Non-pigmented ciliary epithelial cell (primary cell): ENCODE measurements around the gene LCE3D.
"Not testable (repeated sequence)": the region's sequence is repeated elsewhere in the genome, so short reads cannot be mapped to it uniquely, and the experiment has no call there.

Experiments
- DNase-seq: peaks from one replicate; pipeline ENCODE4 v3.0.0-alpha.2; 2010; ENCODE audit warnings: low read depth

Gene LCE3D, protein sequence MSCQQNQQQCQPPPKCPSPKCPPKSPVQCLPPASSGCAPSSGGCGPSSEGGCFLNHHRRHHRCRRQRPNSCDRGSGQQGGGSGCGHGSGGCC

DNA sequence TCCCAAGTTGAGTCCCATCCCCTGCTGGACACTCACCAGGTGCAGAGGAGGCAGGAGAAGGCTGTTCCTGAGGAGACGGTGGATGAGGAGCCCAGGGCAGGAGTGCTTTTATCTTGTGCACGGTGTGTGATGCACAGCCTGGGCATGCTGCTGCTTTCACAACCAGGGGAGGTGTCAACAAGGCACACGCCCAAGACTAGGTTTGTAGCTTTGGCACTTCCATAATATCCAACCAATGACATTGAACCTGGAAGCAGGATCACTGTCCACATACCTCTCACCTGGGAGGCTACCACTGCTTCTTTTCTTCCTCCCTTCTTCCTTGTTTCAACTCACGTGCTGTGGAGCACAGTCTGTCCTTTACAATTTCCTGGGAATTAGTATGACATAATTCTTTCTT lies at the start of gene LCE3D:
LCE3D (minus strand) TSS at position 84 of the 400 bp plus-strand sequence. CDS start 580 bp downstream, outside the sequence.
- DNase-seq: no peak

DNA sequence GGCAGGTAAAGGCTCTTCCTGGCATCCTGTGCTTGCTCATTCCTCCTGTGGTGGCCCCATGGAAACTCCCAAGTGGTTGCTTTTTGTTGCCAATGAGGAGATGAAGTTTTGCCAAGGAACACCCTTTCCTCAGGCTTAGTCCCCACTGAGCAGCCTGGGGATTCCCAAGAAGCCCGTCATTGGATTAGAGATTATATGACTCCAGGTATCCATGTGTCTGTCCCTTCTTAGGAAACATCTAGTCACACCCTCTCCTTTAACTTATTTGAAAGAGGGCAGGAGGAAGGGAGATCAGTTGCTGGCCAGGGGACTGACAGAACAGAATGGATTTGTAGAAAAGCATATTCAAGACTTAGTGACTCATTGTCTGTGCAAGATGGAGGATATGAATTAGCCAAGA lies 46.4 kb upstream of the LCE3D start:
- DNase-seq: no peak

DNA sequence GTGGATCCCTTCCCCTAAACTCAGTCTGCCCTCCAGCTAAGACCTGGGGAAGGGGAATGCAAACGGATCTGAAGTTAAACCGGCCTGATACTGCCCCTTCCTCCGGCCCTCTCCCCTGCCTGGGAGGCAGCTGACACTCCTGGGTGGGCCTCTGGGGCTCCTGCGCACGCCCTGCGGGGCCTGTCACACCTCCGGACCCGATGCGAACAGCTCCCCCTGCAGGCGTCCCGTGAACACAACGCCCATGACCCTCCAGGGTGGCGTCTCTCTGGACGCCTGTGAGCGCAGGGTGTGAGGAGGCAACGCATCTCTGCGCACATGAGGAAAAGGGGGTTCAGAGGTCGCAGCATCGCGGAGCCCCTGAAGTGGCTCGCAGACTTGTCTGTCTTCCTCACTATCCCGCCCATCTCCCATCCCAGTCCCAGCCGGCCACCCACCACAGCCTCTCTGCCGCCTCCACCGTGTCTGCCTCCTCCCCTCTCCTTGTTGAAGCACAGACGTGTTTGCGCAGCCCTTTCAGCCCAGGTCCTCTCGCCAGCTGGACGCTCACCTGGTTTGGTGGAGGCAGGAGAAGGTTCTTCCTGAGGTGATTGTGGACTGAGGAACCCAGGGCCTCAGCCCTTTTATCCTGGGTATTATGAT lies 43.0 kb upstream of the LCE3D start:
- no peak for DNase-seq

DNA sequence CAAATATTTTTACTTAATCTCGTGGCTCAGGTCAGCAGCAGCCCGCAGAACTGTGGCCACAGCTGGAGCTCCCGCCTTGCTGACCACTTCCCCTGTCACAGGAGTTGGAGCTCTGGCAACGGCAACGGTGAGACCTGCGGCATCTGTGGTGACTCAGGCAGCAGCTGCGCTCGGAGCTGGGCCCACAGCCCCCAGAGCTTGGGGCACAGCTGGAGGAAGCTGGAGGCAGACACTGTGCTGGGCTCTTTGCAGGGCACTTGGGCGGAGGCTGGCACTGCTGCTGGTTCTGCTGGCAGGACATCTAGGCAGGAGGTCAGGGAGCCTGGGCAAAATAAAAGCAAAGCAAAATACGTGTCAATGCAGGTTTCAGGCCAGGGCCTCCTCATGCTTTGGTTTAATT lies 42.5 kb upstream of the LCE3D start, which contains the start of gene LCE3A:
LCE3A (minus strand) TSS at position 301 of the 400 bp plus-strand sequence; CDS start at position 301, 0 bp downstream.
- no peak for DNase-seq

DNA sequence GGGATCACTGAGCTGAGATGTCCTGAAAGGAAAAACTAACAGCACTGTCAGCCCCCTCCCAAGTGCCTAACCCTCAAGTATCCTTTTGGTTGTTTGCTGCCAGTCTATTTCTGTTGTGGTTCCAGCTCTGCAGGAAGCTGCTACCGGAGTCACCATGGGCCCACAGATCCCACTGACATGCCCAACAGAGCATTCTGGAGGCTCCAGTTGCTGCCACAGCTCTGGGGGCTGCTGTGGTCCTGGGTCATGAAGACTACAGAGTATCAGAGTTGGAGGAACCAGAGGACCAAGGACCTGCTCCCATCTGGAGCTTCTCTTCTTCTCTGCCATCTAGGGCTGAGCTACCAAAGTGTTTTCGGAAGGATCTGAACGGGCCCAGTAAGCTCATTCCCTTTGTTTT lies 41.7 kb upstream of the LCE3D start:
- no peak for DNase-seq

DNA sequence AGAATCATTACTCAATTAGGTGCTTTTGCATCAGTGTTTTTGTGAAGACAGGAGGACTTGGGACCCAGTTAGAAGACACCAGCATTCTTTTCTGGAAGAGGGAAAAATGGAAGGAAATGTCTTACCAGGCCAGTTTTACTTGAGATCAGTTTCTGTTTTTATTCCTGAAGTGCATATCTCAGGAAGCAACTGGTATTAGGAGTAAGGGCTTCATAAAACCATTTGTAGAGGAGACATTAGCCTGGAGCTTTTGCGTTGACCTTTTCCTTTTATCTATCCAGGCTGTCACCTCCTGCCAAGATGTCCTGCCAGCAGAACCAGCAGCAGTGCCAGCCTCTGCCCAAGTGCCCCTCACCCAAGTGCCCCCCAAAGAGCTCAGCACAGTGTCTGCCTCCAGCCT lies 33.2 kb upstream of the LCE3D start, which contains the start of gene LCE3B:
LCE3B (plus strand) TSS at position 301 of the 400 bp plus-strand sequence; CDS start at position 301, 0 bp downstream.
- no peak for DNase-seq

DNA sequence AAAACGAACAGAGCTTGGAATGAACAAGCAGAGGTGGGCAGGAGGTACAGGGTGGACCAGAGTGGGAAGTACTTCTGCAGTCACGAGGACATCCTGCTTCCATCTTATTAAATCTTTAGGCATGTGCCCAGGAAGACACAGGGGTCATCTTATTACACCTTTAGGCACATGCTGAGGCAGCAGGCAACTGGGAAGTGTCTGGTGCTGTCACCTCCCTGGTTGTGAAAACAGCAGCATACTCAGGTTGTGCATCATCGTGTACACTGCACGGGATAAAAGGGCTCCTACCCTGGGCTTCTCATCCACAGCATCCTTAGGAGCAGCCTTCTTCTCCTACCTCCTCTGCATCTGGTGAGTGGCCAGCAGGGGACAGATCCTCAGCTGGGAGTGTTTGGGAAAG lies 19.6 kb upstream of the LCE3D start, which contains the start of gene LCE3C:
LCE3C (plus strand) TSS at position 301 of the 400 bp plus-strand sequence. CDS start 498 bp downstream, outside the sequence.
- DNase-seq: no peak

DNA sequence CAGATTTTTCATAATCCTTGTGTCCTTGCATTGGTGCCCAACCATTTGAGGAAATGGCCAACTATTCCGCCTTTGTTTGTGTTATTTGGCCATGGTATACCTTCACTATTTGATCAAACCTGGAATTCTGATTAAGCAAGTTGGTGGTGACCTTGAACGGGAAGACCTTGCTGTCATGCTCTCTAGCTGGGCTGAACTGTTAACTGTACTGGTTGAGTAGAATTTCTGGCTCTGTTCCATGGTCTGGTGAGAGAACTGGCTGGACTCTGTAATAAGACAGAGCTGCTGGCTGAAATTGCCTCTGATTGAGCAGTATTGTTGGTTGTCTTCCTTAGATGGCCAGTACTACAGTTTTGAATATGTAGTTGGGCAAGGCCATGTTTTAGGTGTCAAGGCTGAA lies 16.7 kb upstream of the LCE3D start:
- DNase-seq: no peak

DNA sequence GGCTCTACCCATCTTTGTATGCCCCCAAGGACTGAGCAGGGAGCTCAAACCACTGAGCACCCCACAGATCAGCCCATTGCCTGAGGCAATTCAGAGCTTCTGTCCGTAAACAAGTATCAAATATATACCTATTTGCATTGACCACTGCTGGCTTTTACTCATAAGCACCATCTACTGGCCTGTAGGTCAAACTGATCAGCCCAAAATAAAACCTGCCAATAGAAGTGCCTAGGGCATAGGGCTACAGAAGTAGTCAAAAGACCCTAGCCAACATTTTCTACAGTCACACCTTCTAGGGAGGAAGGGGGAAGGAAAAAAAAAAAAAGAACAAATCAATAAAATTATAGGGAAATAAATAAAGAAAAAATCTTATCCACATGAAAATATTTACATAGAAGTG lies 5.3 kb upstream of the LCE3D start:
- DNase-seq: no peak

DNA sequence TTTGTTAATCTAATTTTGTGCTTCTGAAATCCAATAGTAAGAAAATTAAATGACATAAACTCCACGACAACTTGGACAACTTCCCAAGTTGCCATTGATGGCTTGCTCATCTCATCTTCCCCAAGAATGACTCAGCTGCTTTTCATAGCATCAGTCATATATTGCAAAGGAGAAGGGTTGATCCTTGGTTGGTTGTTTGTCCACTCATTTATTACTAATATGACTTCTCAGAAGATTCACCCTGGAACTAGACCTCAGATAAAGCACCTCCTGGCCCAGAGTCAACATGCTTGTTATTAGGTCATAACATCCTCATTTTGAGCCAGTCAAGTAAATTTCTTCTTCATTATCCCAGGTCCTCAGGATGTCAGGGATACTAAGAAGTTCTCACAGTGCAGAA lies 2.3 kb upstream of the LCE3D start:
- DNase-seq: no peak

DNA sequence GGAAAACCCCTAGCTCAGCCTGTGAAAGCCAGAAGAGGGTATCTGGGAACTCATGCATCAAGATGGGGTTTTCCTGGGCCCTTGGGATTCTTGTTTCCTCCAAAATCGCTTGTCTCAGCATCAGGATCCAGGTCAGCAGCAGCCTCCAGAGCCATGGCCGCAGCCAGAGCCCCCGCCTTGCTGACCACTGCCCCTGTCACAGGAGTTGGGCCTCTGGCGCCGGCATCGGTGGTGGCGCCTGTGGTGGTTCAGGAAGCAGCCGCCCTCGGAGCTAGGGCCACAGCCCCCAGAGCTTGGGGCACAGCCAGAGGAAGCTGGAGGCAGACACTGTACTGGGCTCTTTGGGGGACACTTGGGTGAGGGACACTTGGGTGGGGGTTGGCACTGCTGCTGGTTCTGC lies 790 bp downstream of the LCE3D start:
- DNase-seq: not testable (repeated sequence)

DNA sequence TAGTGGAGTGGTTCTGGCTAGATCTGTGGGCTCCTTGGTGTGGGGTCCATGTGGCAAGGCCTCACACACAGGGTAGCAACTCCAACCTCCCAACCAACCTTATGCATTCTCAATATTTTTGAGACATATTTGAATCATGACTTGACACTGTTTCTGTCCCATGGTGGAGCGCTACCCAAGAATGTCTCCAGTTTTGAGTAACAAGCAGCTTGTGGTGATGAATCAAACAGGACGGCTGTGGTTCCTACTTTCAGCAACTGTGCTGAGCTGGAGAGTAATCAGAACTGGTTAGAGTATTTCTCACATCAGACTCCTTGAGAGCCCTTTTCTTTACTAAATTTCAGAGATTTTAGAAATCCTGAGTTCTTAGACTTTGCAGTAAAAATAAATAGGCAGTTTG lies 3.1 kb downstream of the LCE3D start:
- DNase-seq: no peak

DNA sequence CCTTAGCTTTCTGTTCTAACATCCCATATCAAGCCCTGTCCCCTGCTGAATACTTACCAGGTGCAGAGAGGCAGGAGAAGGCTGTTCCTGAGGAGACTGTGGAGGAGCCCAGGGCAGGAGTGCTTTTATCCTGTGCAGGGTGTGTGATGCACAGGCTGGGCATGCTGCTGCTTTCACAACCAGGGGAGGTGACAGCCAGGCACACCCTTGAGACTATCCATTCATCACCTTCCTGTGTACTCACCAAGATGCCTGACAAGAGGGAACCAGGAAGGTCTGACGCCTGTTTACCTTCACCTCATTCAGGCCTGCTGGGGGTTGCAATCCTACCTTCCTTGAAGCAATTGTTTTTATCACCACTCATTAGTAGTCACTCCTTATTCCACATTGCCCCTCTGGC lies 13.6 kb downstream of the LCE3D start, which contains the start of gene LCE3E:
LCE3E (minus strand) TSS at position 100 of the 400 bp plus-strand sequence. CDS start 572 bp downstream, outside the sequence.
- DNase-seq: no peak

DNA sequence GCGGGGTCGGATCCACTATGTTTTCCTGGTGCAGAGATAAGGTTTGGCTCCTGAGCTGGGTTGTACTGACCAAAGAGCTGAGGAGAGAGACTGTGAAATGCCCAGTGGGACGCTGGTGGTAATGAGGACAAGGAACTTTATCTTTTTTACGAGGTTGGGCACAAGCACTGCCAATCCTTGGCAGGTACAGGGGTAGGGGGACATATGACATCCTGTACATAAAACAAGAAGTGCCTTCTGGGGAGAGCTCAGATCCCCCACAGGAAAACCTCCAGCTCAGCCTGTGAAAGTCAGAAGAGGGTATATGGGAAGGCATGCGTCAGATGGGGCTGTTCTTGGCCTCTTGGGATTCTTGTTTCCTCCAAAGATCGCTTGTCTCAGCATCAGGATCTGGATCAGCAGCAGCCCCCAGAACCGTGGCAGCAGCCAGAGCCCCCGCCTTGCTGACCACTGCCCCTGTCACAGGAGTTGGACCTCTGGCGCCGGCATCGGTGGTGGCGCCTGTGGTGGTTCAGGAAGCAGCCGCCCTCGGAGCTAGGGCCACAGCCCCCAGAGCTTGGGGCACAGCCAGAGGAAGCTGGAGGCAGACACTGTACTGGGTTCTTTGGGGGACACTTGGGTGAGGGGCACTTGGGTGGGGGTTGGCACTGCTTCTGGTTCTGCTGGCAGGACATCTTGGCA lies 14.6 kb downstream of the LCE3D start:
- DNase-seq: no peak

DNA sequence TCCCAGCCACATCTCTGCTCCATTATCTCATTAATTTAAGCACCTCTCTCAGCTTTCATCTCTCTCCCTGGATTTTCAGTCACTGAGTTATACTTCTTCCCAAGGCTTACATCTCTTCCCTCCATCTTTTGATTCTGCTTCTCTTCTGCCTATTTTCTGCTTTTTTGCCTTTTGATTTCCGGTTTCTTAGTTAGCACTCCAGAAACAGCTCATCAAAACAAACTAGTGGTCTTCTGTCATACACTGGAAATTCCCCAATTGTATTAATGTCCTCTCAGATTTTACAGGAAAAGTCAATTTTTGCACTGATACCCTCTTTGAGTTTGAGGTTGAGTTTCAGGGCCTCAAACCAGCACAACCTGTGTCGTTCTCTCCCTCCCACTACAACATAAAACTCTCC lies 15.2 kb downstream of the LCE3D start:
- DNase-seq: no peak

DNA sequence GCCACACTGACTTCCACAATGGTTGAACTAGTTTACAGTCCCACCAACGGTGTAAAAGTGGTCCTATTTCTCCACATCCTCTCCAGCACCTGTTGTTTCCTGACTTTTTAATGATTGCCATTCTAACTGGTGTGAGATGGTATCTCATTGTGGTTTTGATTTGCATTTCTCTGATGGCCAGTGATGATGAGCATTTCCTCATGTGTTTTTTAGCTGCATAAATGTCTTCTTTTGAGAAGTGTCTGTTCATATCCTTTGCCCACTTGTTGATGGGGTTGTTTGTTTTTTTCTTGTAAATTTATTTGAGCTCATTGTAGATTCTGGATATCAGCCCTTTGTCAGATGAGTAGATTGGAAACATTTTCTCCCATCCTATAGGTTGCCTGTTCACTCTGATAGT lies 32.0 kb downstream of the LCE3D start:
- not testable (repeated sequence) for DNase-seq

DNA sequence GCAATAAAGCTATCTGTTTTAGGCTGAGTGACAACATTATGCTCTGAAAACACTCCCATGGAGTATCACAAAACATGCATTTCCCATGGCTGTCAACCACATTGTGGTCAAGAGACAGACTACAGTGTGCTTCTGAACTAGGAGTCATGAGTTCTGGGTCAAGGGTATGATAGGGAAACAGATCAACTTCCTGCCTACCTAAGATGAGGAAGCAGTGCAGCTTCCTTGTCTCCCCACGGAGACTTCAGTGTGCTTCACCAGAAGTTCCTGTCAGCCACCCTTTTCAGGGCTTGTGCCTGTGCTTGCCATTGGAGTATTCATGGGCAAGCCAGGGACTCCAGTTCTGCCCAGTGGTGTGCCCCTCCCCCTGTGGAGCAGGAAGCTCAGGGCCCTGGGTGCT lies 33.6 kb downstream of the LCE3D start:
- no peak for DNase-seq

DNA sequence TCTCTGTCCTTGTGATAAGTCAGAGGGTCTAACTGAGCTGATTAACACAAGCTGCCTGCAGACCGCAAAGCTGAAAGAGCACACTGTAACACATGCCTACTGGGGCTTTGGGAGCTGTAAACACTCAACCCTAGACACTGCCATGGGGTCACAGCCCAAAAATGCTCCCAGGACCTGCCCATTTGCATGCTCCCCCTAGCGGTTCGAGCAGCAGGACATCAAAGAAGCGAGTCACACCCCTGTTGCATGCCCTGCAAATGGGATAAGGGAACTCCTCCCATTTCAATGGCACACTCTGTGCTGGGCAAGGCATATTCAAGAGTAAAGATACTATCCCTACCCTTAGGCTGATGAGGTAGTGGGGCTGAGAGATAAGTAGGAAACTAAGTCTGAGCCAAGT lies 36.5 kb downstream of the LCE3D start:
- DNase-seq: no peak

DNA sequence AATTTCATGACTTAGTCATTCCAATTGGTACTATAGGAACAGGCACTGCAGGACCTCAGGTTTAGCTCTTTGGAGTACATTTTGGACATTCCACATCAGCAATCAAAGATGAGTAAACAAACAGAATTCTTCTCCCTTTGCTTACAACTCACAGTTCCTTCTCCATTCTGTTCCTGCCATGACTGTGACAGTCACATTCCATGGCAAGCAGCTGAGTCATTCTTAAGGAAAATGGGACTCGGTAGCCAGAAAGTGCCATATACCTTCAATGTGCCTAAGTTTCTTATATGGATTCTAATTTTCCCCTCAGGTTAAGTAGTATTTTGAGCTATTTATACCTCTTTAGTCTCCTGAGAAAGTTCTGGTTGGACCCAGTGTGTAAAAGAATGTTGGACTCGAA lies 40.4 kb downstream of the LCE3D start:
- DNase-seq: no peak

DNA sequence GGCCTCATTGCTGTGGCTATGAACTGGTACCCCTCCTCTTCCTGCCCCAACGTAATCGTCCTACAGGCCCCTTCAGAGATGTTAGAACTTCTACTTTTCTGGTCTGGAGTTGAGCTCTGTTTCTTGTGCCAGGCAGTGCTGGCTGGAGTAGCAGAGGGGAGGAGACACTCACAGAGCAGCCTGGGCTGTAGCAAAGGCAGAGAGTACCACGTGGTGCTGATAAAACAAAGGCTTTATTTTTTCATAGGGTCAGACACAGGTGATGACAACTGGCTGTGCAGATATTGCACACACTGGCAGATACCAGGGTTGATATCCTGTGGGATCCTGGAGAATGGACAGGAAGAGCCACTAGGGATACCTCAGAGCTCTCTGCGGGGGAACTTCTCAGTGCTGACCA lies 42.8 kb downstream of the LCE3D start:
- DNase-seq: no peak

DNA sequence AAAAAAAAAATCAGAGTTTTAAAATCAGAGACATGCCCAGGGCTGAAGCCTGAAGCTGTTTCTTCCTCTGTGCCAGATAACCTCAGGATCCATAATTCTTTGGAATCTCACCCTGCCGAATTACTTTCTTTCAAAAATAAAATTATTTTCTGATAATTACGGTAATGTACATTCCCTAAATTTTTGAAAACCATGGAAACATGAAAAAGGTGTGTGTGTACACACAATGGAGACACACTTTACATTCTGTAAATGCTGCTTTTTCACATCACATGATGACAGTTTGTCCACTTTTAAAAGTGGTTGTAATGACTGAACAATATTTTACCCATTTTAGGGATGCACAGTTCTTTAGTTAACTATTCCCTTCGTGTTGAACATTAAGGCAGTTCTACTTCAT lies 44.5 kb downstream of the LCE3D start:
- no peak for DNase-seq

DNA sequence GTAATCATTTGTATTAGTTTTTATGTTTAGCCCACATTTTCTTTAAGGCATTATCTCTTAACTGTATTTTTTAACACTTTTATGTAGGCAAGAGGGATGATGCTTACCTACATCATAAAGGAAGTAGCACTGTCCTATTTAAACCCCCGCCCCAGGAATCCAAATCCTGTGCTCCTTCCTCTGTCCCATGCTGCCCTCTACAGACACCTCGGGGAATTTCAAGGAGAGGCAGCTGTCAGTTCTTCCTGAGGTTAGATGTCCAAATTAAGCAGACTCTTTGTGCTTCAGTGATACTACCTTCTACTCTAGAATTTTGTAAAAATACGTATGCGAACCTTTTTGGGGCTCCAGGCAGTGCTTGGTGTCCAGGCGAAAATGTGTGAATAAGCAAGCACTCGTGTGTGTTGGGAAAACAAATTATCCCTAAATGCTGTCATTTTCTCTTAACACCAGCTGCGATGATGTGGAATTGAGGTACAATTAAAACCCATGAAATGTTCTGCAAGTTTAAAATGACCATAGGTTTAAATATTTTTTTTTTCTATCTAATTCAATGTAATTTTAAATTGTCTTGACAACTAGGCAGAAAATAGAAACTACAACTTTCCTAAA lies 46.9 kb downstream of the LCE3D start:
- no peak for DNase-seq
